Stomach (tissue), 4 donors: ENCODE results near the gene ABCA1.

ENCODE experiments used
- EP300 ChIP-seq: sonication (generic); formaldehyde crosslinking; IDR thresholded peaks from one replicate; pipeline ENCODE4 v1.6.1; 2017; ENCODE audit warnings: antibody characterized with exemption
- POLR2A ChIP-seq, 4 donors: fragments of 450-650 bp; IDR thresholded peaks; one replicate each; pipeline ENCODE4 v1.6.1; 2016; ENCODE audit warnings: antibody characterized with exemption in 4 of 4, control low read depth in 2 of 4, mild to moderate bottlenecking in 1 of 4, moderate library complexity in 1 of 4
- POLR2AphosphoS5 ChIP-seq, 3 donors: sonication (generic); formaldehyde crosslinking; IDR thresholded peaks; one replicate each; pipeline ENCODE4 v1.6.1; 2016; ENCODE audit warnings: antibody characterized with exemption in 3 of 3
- TF ChIP-seq, protein P1 (sequence below), 7 experiments: fragments of 450-650 bp in 4 of 7; fragments of 200-600 bp in 3 of 7; sonication (generic) in 3 of 7; IDR thresholded peaks; one replicate each; pipeline ENCODE4 v1.5.1; 2016 to 2019; ENCODE audit warnings: antibody characterized with exemption in 7 of 7, control low read depth in 2 of 7, mild to moderate bottlenecking in 1 of 7

DNA sequence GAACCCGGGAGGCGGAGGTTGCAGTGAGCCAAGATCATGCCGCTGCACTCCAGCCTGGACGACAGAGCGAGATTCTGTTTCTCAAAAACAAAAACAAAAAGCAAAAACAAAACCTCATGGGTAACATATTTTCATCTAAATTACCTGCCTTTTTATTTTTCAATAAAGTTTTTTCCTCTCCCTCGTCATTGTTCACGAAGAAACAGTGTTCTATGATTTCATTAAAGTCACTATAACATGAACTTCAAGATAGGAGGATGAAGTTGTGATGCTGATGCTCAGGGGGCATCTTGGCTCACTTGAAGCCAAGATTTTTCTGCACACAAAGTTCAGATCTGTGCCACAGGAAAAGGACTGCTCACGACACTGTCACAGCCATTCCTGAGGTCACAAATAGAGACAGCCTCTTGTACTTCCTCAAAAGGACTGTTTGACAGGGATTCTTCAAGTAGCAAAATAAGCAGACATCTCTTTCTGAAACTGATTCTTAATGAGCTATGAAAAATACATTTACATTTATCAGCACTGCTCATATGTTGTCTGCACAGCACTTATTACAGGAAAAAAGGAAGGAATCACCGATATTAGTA lies 147.9 kb downstream of the ABCA1 start:
- TF ChIP-seq, protein P1, sequence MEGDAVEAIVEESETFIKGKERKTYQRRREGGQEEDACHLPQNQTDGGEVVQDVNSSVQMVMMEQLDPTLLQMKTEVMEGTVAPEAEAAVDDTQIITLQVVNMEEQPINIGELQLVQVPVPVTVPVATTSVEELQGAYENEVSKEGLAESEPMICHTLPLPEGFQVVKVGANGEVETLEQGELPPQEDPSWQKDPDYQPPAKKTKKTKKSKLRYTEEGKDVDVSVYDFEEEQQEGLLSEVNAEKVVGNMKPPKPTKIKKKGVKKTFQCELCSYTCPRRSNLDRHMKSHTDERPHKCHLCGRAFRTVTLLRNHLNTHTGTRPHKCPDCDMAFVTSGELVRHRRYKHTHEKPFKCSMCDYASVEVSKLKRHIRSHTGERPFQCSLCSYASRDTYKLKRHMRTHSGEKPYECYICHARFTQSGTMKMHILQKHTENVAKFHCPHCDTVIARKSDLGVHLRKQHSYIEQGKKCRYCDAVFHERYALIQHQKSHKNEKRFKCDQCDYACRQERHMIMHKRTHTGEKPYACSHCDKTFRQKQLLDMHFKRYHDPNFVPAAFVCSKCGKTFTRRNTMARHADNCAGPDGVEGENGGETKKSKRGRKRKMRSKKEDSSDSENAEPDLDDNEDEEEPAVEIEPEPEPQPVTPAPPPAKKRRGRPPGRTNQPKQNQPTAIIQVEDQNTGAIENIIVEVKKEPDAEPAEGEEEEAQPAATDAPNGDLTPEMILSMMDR (IDR thresholded peaks at IDR 0.05), result no peak
- no peak for TF ChIP-seq POLR2A (IDR thresholded peaks at IDR 0.05)
- TF ChIP-seq POLR2AphosphoS5 (IDR thresholded peaks at IDR 0.05), result no peak
- no peak for TF ChIP-seq EP300
